Measurements from ENCODE around the gene FYB2. TPM values are rescaled to one million over a fixed set of nuclear protein-coding genes. Genes with fewer than 3 reads are reported as not detected.
"Not testable (repeated sequence)": the region's sequence is repeated elsewhere in the genome, so short reads cannot be mapped to it uniquely, and the experiment has no call there.

The FYB2 gene
- total and polyA plus RNA-seq, 2 experiments from 2014 or later = 15.5 to 18.6 TPM

DNA sequence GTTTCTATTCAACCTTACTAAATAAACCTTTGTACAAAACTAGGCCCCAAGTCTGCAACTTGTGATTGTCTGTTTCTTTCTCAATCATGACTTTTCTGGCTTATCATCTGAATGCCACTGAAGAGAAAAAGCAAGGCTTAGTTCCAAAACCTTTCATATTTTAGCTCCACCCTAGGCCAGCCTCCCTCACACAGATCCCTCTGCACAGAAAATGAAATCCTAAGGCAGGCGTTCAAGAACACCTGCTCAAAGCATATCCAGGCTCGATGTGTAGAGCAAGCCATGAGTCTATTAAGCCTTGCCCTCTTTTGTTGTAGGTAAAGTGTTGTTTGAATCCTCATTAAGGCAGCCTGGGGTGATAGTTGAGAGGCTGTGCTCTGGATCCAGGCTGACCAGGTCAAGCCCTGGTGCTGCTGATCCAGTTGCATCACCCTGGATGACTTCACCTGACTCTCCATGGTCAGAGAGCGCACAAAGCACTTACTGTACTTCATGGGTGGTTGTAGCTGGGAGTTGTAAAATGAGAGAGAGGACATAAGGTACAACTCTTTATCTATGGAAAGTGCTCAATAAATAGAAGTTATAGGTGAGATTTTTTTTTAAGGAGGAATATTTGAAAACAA, 39.0 kb downstream of the FYB2 start:
- Histone ChIP-seq H4K20me1 (ENCODE audit: insufficient read depth, poor library complexity, severe bottlenecking) (no peaks in the 10 kb centered on the region), H3K9me3 (ENCODE audit: low read depth) (no peaks in the 10 kb centered on the region), H3K79me2 (no peaks in the 10 kb centered on the region), H3K9me2 (replicated peaks; ENCODE audit: insufficient read depth) (no peaks in the 10 kb centered on the region), H3K27me3 (no peaks in the 10 kb centered on the region), H2AFZ (no peak overlapping the region), H3K36me3 (replicated peaks; ENCODE audit: insufficient read depth, low read depth) (no peaks in the 10 kb centered on the region), H3K4me1 (ENCODE audit: insufficient read depth) (peaks cover 4% of the 10 kb centered on the region), H3K27ac (peak overlapping the region; percentile 71), H3K4me3 (no peak overlapping the region), H3K4me2 (no peak overlapping the region)
- TF ChIP-seq, protein P1, sequence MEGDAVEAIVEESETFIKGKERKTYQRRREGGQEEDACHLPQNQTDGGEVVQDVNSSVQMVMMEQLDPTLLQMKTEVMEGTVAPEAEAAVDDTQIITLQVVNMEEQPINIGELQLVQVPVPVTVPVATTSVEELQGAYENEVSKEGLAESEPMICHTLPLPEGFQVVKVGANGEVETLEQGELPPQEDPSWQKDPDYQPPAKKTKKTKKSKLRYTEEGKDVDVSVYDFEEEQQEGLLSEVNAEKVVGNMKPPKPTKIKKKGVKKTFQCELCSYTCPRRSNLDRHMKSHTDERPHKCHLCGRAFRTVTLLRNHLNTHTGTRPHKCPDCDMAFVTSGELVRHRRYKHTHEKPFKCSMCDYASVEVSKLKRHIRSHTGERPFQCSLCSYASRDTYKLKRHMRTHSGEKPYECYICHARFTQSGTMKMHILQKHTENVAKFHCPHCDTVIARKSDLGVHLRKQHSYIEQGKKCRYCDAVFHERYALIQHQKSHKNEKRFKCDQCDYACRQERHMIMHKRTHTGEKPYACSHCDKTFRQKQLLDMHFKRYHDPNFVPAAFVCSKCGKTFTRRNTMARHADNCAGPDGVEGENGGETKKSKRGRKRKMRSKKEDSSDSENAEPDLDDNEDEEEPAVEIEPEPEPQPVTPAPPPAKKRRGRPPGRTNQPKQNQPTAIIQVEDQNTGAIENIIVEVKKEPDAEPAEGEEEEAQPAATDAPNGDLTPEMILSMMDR (IDR thresholded peaks at IDR 0.05; ENCODE audit: poor library complexity) = no peak
- no peak for TF ChIP-seq EZH2 (IDR thresholded peaks at IDR 0.05; ENCODE audit: borderline replicate concordance)
- no peak for TF ChIP-seq EZH2phosphoT487 (IDR thresholded peaks at IDR 0.05; ENCODE audit: low read depth, severe bottlenecking, unreplicated experiment)
- DNase-seq (ENCODE audit: low spot score) = no peak
- WGBS (ENCODE audit: low lambda C conversion rate, missing lambda C conversion rate) = 69% methylated on average over 3 of the region's 3 CpGs

DNA sequence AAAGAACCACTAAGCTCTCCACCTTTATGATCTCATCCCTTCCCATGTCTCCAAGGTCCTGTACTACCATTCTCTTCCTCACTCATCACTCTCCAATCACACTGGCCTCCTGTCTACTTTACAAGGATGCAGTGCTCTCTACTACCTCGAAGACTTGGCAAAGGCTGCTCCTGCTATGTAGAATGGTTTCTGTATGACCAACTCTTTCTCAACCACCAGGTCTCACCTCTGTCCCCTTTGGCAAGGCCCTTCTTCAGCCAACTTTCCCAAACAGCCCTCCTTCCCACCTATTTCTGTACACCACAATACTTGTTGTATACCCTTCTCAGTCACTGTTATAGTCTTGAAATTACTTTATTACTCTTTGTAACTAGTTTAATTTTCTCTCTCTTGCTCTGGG, 41.2 kb downstream of the FYB2 start:
- no peaks in the 10 kb centered on the region for H3K9me2 ChIP-seq (replicated peaks; ENCODE audit: insufficient read depth)
- no peaks in the 10 kb centered on the region for H4K20me1 ChIP-seq (ENCODE audit: insufficient read depth, poor library complexity, severe bottlenecking)
- 89% methylated on average over 1 of the region's 1 CpG for WGBS (ENCODE audit: low lambda C conversion rate, missing lambda C conversion rate)
- no peak for TF ChIP-seq EZH2 (IDR thresholded peaks at IDR 0.05; ENCODE audit: borderline replicate concordance)
- no peak for TF ChIP-seq EZH2phosphoT487 (IDR thresholded peaks at IDR 0.05; ENCODE audit: low read depth, severe bottlenecking, unreplicated experiment)
- TF ChIP-seq, protein P1 (IDR thresholded peaks at IDR 0.05; ENCODE audit: poor library complexity) = no peak
- H3K4me2 ChIP-seq = no peak overlapping the region
- peaks cover 4% of the 10 kb centered on the region for H3K4me1 ChIP-seq (ENCODE audit: insufficient read depth)
- DNase-seq (ENCODE audit: low spot score) = no peak
- no peaks in the 10 kb centered on the region for H3K36me3 ChIP-seq (replicated peaks; ENCODE audit: insufficient read depth, low read depth)
- H2AFZ ChIP-seq = no peak overlapping the region
- no peak overlapping the region for H3K4me3 ChIP-seq
- no peaks in the 10 kb centered on the region for H3K9me3 ChIP-seq (ENCODE audit: low read depth)
- no peak overlapping the region for H3K27ac ChIP-seq
- H3K79me2 ChIP-seq = no peaks in the 10 kb centered on the region
- H3K27me3 ChIP-seq = no peaks in the 10 kb centered on the region

DNA sequence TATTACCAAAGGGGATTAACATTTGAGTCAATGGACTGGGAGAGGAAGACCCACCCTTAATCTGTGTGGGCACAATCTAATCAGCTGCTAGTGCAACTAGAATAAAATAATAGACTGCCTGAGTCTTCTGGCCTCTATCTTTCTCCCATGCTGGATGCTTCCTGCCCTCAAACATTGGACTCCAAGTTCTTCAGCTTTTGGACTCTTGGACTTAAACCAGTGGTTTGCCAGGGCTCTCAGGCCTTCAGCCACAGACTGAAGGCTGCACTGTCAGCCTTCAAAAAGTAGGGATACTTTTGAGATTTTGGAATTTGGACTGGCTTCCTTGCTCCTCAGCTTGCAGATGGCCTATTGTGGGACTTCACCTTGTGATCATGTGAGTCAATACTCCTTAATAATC, 44.5 kb downstream of the FYB2 start:
- H3K27ac ChIP-seq; H3K27me3 ChIP-seq; H4K20me1 ChIP-seq (ENCODE audit: insufficient read depth, poor library complexity, severe bottlenecking); H2AFZ ChIP-seq; H3K9me2 ChIP-seq (replicated peaks; ENCODE audit: insufficient read depth); H3K4me2 ChIP-seq; H3K4me1 ChIP-seq (ENCODE audit: insufficient read depth); H3K9me3 ChIP-seq (ENCODE audit: low read depth); DNase-seq (ENCODE audit: low spot score); H3K4me3 ChIP-seq; H3K79me2 ChIP-seq; H3K36me3 ChIP-seq (replicated peaks; ENCODE audit: insufficient read depth, low read depth): not testable (repeated sequence)

DNA sequence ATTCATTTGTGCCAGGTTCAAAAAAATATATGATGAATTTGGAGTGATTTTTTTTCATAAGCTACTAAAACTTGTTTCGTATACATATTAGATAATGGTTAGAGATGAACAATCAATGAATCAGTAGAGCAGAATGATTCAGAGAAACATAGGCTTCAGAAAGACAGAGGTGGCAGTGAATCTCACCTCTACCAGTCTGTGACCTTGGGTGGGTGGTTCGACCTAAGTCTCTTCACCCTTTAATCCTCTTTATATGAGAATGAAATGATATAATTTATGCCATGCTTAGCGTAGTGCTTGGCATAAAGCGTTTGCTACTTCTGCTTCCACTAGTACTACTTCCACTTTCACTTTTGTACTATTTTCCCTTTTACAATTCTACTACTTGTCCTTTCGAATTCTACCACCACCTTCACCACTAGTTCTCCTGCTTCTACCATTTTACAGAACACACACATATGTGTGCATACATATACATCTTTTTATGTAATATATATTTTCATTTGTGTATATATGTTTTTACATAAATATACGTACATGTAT, 45.1 kb downstream of the FYB2 start:
- H3K4me3 ChIP-seq = no peak overlapping the region
- DNase-seq (ENCODE audit: low spot score) = no peak
- 95% methylated on average over 6 of the region's 6 CpGs for WGBS (ENCODE audit: low lambda C conversion rate, missing lambda C conversion rate)
- no peak overlapping the region for H2AFZ ChIP-seq
- no peaks in the 10 kb centered on the region for H3K4me1 ChIP-seq (ENCODE audit: insufficient read depth)
- no peaks in the 10 kb centered on the region for H3K36me3 ChIP-seq (replicated peaks; ENCODE audit: insufficient read depth, low read depth)
- no peaks in the 10 kb centered on the region for H3K9me2 ChIP-seq (replicated peaks; ENCODE audit: insufficient read depth)
- no peaks in the 10 kb centered on the region for H3K27me3 ChIP-seq
- TF ChIP-seq EZH2phosphoT487 (IDR thresholded peaks at IDR 0.05; ENCODE audit: low read depth, severe bottlenecking, unreplicated experiment) (no peak), EZH2 (IDR thresholded peaks at IDR 0.05; ENCODE audit: borderline replicate concordance) (no peak)
- TF ChIP-seq, protein P1 (IDR thresholded peaks at IDR 0.05; ENCODE audit: poor library complexity) = no peak
- no peaks in the 10 kb centered on the region for H3K79me2 ChIP-seq
- H3K27ac ChIP-seq = no peak overlapping the region
- no peaks in the 10 kb centered on the region for H4K20me1 ChIP-seq (ENCODE audit: insufficient read depth, poor library complexity, severe bottlenecking)
- H3K9me3 ChIP-seq (ENCODE audit: low read depth) = no peaks in the 10 kb centered on the region
- H3K4me2 ChIP-seq = no peak overlapping the region
